Occipital lobe (tissue), 2 donors: ENCODE results near the gene EIF4EBP3. TPM values are rescaled to one million over a fixed set of nuclear protein-coding genes. Genes with fewer than 3 reads are reported as not detected.

Experiments used
- DNase-seq: peaks from one replicate; lab custom pipeline; 2025; lab: John Stamatoyannopoulos, UW
- total RNA-seq: library from RNA; depleted of rRNA; stranded (reverse); fragments of >200 nt; gene quantifications from one replicate; pipeline ENCODE4 v1.2.3, GENCODE V29; 2014

The EIF4EBP3 gene
- total RNA-seq = not detected

GRCh38 chr5:140547508-140548299, at the start of gene EIF4EBP3:
EIF4EBP3 (plus strand) TSS chr5:140547662; CDS start chr5:140547738, 76 bp downstream.
- DNase-seq = peak; percentile 93

- no peak for DNase-seq
These were observed 49.6 kb upstream of the EIF4EBP3 start for GRCh38 chr5:140497897-140498296.

- DNase-seq = no peak
These were observed 48.9 kb upstream of the EIF4EBP3 start for GRCh38 chr5:140498591-140498990.

- DNase-seq = no peak
These were observed 44.6 kb upstream of the EIF4EBP3 start for GRCh38 chr5:140502834-140503233.

- no peak for DNase-seq
These were observed 37.6 kb upstream of the EIF4EBP3 start for GRCh38 chr5:140509898-140510297.

- DNase-seq = no peak
These were observed 34.3 kb upstream of the EIF4EBP3 start for GRCh38 chr5:140513124-140513523.

- no peak for DNase-seq
These were observed 23.5 kb upstream of the EIF4EBP3 start for GRCh38 chr5:140524003-140524402.

- DNase-seq = no peak
These were observed 7.2 kb upstream of the EIF4EBP3 start for GRCh38 chr5:140540227-140540626.

GRCh38 chr5:140542972-140543371, 4.5 kb upstream of the EIF4EBP3 start:
- no peak for DNase-seq

- no peak for DNase-seq
These were observed 2.5 kb upstream of the EIF4EBP3 start for GRCh38 chr5:140544986-140545385.

GRCh38 chr5:140545606-140546005, 1.9 kb upstream of the EIF4EBP3 start:
- no peak for DNase-seq

- DNase-seq = no peak
These were observed 483 bp upstream of the EIF4EBP3 start for GRCh38 chr5:140546851-140547507.

- no peak for DNase-seq
These were observed 832 bp downstream of the EIF4EBP3 start for GRCh38 chr5:140548300-140548688.

GRCh38 chr5:140548791-140549190, 1.3 kb downstream of the EIF4EBP3 start:
- DNase-seq = no peak

GRCh38 chr5:140549237-140550144, 2.0 kb downstream of the EIF4EBP3 start:
- DNase-seq = no peak

- no peak for DNase-seq
These were observed 3.0 kb downstream of the EIF4EBP3 start for GRCh38 chr5:140550147-140551079.

- DNase-seq = no peak
These were observed 4.4 kb downstream of the EIF4EBP3 start for GRCh38 chr5:140551872-140552271.

- no peak for DNase-seq
These were observed 6.2 kb downstream of the EIF4EBP3 start for GRCh38 chr5:140553657-140554056.

- no peak for DNase-seq
These were observed 7.0 kb downstream of the EIF4EBP3 start for GRCh38 chr5:140554454-140554853.

GRCh38 chr5:140555747-140556312, 8.4 kb downstream of the EIF4EBP3 start:
- DNase-seq = no peak
